Fibroblast of lung (primary cell): ENCODE data around the gene GAREM2.

Experiments used
- CTCF ChIP-seq, 2 donors: IDR thresholded peaks in 1 of 2; conservative IDR thresholded peaks in 1 of 2; 1 replicate in 1 of 2; 2 replicates in 1 of 2; pipeline ENCODE4 v1.5.1; 2011 to 2012; ENCODE audit warnings: low read length in 2 of 2, control low read depth in 1 of 2, inconsistent platforms in 1 of 2, low read depth in 1 of 2, mild to moderate bottlenecking in 1 of 2
- EZH2 ChIP-seq: IDR thresholded peaks from 2 replicates; pipeline ENCODE4 v1.5.1; 2012; ENCODE audit warnings: low read length, control low read depth, mild to moderate bottlenecking; ENCODE audit errors: missing control alignments

- TF ChIP-seq CTCF (conservative IDR thresholded peaks at IDR 0.05 in 1 of 2, IDR thresholded peaks at IDR 0.05 in 1 of 2; ENCODE audit: low read depth in 1 of 2, low read length in 2 of 2) (no peak), EZH2 (no peak)
These were observed 20.8 kb downstream of the GAREM2 start for GRCh38 chr2:26193578-26194231.
